ENCODE results near the gene TEX29. TPM values are rescaled to one million over a fixed set of nuclear protein-coding genes. Genes with fewer than 3 reads are reported as not detected.

Gene TEX29
- total RNA-seq, 1 experiment from 2014 or later, result not detected

- H3K36me3 Mint-ChIP-seq (ENCODE audit: insufficient read depth, unreplicated experiment), result no peaks in the 10 kb centered on the region
- H3K9me3 Mint-ChIP-seq (ENCODE audit: unreplicated experiment), result no peaks in the 10 kb centered on the region
- H3K4me3 Mint-ChIP-seq (ENCODE audit: unreplicated experiment), result no peak overlapping the region
- ChIA-PET CTCF (interaction anchor here (0.6 kb wide), 1 partner anchor 43 kb away, joined by 3 read pairs; no protein-coding TSS in a partner anchor), POLR2A (no interaction called here)
- no peak for DNase-seq (ENCODE audit: unreplicated experiment)
- no peak overlapping the region for H3K27ac Mint-ChIP-seq (ENCODE audit: low read depth, unreplicated experiment)
- no TSS peak for BruUV-seq (replicated peaks)
- H3K4me1 Mint-ChIP-seq (ENCODE audit: insufficient read depth, unreplicated experiment), result no peaks in the 10 kb centered on the region
- intact Hi-C loops (cut with micrococcal nuclease), result no loop called here
- no peak for TF ChIP-seq CTCF (IDR thresholded peaks at IDR 0.05; ENCODE audit: unreplicated experiment)
- no peaks in the 10 kb centered on the region for H3K27me3 Mint-ChIP-seq (ENCODE audit: insufficient read depth, unreplicated experiment)
These were observed 53.0 kb downstream of the TEX29 start for GRCh38 chr13:111373486-111373885.

- no peak overlapping the region for H3K27ac Mint-ChIP-seq (ENCODE audit: low read depth, unreplicated experiment)
- POLR2A ChIA-PET, result no interaction called here
- H3K36me3 Mint-ChIP-seq (ENCODE audit: insufficient read depth, unreplicated experiment), result no peaks in the 10 kb centered on the region
- CTCF ChIA-PET, result no interaction called here
- no peaks in the 10 kb centered on the region for H3K9me3 Mint-ChIP-seq (ENCODE audit: unreplicated experiment)
- BruUV-seq (replicated peaks), result no TSS peak
- no peaks in the 10 kb centered on the region for H3K27me3 Mint-ChIP-seq (ENCODE audit: insufficient read depth, unreplicated experiment)
- no peak overlapping the region for H3K4me3 Mint-ChIP-seq (ENCODE audit: unreplicated experiment)
- H3K4me1 Mint-ChIP-seq (ENCODE audit: insufficient read depth, unreplicated experiment), result no peaks in the 10 kb centered on the region
- no peak for DNase-seq (ENCODE audit: unreplicated experiment)
- intact Hi-C loops (cut with micrococcal nuclease), result no loop called here
- no peak for TF ChIP-seq CTCF (IDR thresholded peaks at IDR 0.05; ENCODE audit: unreplicated experiment)
These were observed 60.0 kb downstream of the TEX29 start for GRCh38 chr13:111380431-111380830.

GRCh38 chr13:111382411-111382810 is 62.0 kb downstream of the TEX29 start:
- no peaks in the 10 kb centered on the region for H3K27me3 Mint-ChIP-seq (ENCODE audit: insufficient read depth, unreplicated experiment)
- no peak overlapping the region for H3K4me3 Mint-ChIP-seq (ENCODE audit: unreplicated experiment)
- CTCF ChIA-PET, result no interaction called here
- POLR2A ChIA-PET, result no interaction called here
- DNase-seq (ENCODE audit: unreplicated experiment), result no peak
- TF ChIP-seq CTCF (IDR thresholded peaks at IDR 0.05; ENCODE audit: unreplicated experiment), result no peak
- no peak overlapping the region for H3K27ac Mint-ChIP-seq (ENCODE audit: low read depth, unreplicated experiment)
- H3K36me3 Mint-ChIP-seq (ENCODE audit: insufficient read depth, unreplicated experiment), result no peaks in the 10 kb centered on the region
- intact Hi-C loops (cut with micrococcal nuclease), result no loop called here
- BruUV-seq (replicated peaks), result no TSS peak
- no peaks in the 10 kb centered on the region for H3K4me1 Mint-ChIP-seq (ENCODE audit: insufficient read depth, unreplicated experiment)
- H3K9me3 Mint-ChIP-seq (ENCODE audit: unreplicated experiment), result no peaks in the 10 kb centered on the region

- BruUV-seq (replicated peaks), result no TSS peak
- intact Hi-C loops (cut with micrococcal nuclease), result no loop called here
- Mint-ChIP-seq H3K27ac (ENCODE audit: low read depth, unreplicated experiment) (no peak overlapping the region), H3K4me3 (ENCODE audit: unreplicated experiment) (no peak overlapping the region), H3K9me3 (ENCODE audit: unreplicated experiment) (no peaks in the 10 kb centered on the region), H3K27me3 (ENCODE audit: insufficient read depth, unreplicated experiment) (no peaks in the 10 kb centered on the region), H3K36me3 (ENCODE audit: insufficient read depth, unreplicated experiment) (no peaks in the 10 kb centered on the region), H3K4me1 (ENCODE audit: insufficient read depth, unreplicated experiment) (no peaks in the 10 kb centered on the region)
- no peak for DNase-seq (ENCODE audit: unreplicated experiment)
- ChIA-PET POLR2A (no interaction called here), CTCF (no interaction called here)
- no peak for TF ChIP-seq CTCF (IDR thresholded peaks at IDR 0.05; ENCODE audit: unreplicated experiment)
These were observed 62.4 kb downstream of the TEX29 start for GRCh38 chr13:111382877-111383276.

Data from MCF 10A (cell line).